ENCODE data around the gene PPID.
"Not testable (repeated sequence)": the region's sequence is repeated elsewhere in the genome, so short reads cannot be mapped to it uniquely, and the experiment has no call there.

The PPID gene

GRCh38 chr4:158756588-158756987, 33.4 kb upstream of the PPID start:
- in situ Hi-C loops (cut with HindIII; ENCODE audit: low sequenced_read_pairs) = no loop called here

GRCh38 chr4:158755819-158756218, 32.6 kb upstream of the PPID start:
- in situ Hi-C loops (cut with HindIII; ENCODE audit: low sequenced_read_pairs); H3K4me3 ChIP-seq (ENCODE audit: low read depth, low read length); DNase-seq (ENCODE audit: low read depth): not testable (repeated sequence)

More at GRCh38 chr4:158756588-158756987, 33.4 kb upstream of the PPID start:
- TF ChIP-seq, protein P1, sequence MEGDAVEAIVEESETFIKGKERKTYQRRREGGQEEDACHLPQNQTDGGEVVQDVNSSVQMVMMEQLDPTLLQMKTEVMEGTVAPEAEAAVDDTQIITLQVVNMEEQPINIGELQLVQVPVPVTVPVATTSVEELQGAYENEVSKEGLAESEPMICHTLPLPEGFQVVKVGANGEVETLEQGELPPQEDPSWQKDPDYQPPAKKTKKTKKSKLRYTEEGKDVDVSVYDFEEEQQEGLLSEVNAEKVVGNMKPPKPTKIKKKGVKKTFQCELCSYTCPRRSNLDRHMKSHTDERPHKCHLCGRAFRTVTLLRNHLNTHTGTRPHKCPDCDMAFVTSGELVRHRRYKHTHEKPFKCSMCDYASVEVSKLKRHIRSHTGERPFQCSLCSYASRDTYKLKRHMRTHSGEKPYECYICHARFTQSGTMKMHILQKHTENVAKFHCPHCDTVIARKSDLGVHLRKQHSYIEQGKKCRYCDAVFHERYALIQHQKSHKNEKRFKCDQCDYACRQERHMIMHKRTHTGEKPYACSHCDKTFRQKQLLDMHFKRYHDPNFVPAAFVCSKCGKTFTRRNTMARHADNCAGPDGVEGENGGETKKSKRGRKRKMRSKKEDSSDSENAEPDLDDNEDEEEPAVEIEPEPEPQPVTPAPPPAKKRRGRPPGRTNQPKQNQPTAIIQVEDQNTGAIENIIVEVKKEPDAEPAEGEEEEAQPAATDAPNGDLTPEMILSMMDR (IDR thresholded peaks at IDR 0.05; ENCODE audit: low read depth, low read length, missing control alignments) = no peak
- H3K4me3 ChIP-seq (ENCODE audit: low read depth, low read length) = no peak overlapping the region
- DNase-seq (ENCODE audit: low read depth) = no peak

DNA sequence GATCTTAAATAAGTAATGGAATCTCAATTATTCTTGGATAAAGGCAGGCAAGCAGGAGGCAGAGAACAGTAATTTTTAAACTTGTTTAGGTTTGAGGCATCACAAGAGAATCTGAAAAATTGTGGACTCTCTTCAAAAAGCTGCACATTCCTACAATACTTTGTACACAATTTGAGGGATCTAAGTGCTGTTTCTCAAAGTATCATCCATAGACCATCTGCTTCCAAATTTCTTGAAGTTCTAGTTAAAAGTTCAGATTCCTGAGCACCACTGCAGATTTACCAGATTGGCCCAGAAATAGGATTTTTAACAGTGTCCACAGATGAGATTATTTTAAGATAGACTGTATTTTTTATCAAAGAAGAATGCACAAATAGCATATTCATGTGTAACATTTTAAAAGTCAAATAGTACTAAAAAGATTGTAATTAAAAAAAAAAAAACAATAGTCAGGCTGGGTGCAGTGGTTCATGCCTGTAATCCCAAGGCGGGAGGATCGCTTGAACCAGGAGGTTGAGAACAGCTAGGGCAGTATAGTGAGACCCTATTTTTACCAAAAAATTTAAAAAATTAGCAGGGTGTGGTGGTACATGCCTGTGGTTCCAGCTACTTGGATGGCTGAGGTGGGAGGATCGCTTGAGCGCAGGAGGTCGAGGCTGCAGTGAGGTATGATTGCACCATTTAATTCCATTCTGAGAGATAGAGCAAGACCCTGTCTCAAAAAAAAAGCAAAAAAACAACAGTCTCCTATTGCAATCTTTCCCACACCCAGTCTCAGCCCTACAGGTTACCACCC, 31.4 kb upstream of the PPID start:
- no peak overlapping the region for H3K4me3 ChIP-seq (ENCODE audit: low read depth, low read length)
- TF ChIP-seq, protein P1 (IDR thresholded peaks at IDR 0.05; ENCODE audit: low read depth, low read length, missing control alignments) = no peak
- DNase-seq (ENCODE audit: low read depth) = no peak
- in situ Hi-C loops (cut with HindIII; ENCODE audit: low sequenced_read_pairs) = no loop called here

DNA sequence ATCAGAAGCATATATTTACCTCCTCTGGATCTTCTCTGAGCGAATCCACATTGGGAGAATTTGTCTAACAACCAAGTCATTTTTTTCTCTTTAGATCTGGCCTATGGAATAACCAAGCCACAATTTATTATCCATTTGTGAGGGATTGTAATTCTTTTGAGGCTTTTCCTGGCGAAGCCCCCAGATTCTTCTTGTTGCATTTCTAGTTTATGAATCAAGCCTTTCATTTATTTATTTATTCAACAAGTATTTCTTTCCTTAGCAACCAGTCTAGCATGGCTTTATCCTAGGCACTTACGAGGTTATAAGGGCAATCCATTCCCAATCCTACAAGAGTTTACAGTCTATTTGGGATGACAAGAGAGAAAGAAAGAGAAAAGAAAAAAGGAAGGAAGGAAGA, 27.2 kb upstream of the PPID start:
- TF ChIP-seq, protein P1 (IDR thresholded peaks at IDR 0.05; ENCODE audit: low read depth, low read length, missing control alignments) = no peak
- no peak overlapping the region for H3K4me3 ChIP-seq (ENCODE audit: low read depth, low read length)
- in situ Hi-C loops (cut with HindIII; ENCODE audit: low sequenced_read_pairs) = no loop called here
- DNase-seq (ENCODE audit: low read depth) = peak; percentile 92

DNA sequence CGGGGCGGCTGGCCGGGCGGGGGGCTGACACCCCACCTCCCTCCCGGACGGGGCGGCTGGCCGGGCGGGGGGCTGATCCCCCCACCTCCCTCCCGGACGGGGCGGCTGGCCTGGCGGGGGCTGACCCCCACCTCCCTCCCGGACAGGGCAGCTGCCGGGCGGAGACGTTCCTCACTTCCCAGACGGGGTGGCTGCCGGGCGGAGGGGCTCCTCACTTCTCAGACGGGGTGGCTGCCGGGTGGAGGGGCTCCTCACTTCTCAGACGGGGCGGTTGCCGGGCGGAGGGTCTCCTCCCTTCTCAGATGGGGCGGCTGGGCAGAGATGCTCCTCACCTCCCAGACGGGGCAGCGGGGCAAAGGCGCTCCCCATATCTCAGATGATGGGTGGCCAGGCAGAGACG, 23.3 kb upstream of the PPID start:
- DNase-seq (ENCODE audit: low read depth); H3K4me3 ChIP-seq (ENCODE audit: low read depth, low read length); in situ Hi-C loops (cut with HindIII; ENCODE audit: low sequenced_read_pairs): not testable (repeated sequence)

DNA sequence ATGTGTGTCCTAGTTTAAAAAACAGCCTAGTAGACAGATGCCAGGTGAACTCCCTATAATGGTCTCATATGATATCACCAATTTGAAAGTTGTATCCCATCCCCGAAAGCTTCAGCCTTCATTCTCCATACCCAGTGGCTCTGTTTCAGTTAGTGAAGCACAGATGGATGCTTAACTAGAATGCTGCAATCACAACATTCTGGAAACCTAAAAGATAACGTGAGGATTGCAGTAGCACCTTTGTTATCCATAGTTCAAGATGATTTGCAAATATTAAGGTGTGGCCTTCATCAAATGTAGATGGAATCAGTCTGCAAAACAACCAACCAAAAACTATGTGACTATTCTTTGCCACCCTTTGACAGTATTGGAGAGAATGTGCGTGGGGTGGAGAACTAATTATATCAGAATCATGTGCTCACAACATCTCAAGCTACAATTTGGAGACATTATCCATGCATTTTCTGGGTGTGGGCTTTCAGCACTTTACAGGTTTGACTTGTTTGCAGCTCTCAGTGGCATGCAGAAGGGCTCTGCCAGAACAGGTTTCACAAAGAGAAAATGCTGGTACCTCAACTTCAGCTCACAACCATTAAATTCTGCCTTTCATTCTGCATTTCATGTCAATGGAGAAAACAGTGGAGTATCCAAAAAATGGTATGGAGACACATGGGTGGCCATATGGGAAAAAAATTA, 18.3 kb upstream of the PPID start:
- in situ Hi-C loops (cut with HindIII; ENCODE audit: low sequenced_read_pairs) = no loop called here
- DNase-seq (ENCODE audit: low read depth) = no peak

GRCh38 chr4:158739600-158739999, 16.4 kb upstream of the PPID start:
- H3K4me3 ChIP-seq (ENCODE audit: low read depth, low read length) = no peak overlapping the region
- DNase-seq (ENCODE audit: low read depth) = no peak
- TF ChIP-seq, protein P1 (IDR thresholded peaks at IDR 0.05; ENCODE audit: low read depth, low read length, missing control alignments) = no peak
- in situ Hi-C loops (cut with HindIII; ENCODE audit: low sequenced_read_pairs) = no loop called here

More for the DNA sequence above, 18.3 kb upstream of the PPID start:
- TF ChIP-seq, protein P1 (IDR thresholded peaks at IDR 0.05; ENCODE audit: low read depth, low read length, missing control alignments) = no peak
- no peak overlapping the region for H3K4me3 ChIP-seq (ENCODE audit: low read depth, low read length)
